Panc1 (cell line): ENCODE results near the gene ABCC4. TPM values are rescaled to one million over a fixed set of nuclear protein-coding genes. Genes with fewer than 3 reads are reported as not detected.

Experiments
- ATAC-seq: fragments of 200-7000 bp; cut with Tn5 transposase; 2 replicates; pipeline ENCODE4 v1.9.1; 2020; ENCODE audit warnings: mild to moderate bottlenecking, moderate library complexity
- BruUV-seq: library from RNA; stranded (reverse); fragments of 400-500 nt; replicated peaks from 2 replicates; lab custom pipeline; 2021; lab: Mats Ljungman, UMichigan
- CTCF ChIA-PET: fragments of 300-600 bp; sonication (Branson Sonifier 250); formaldehyde crosslinking; loops from one replicate; lab custom pipeline; 2022; ENCODE audit warnings: antibody characterized with exemption; lab: Charles Lee
- POLR2A ChIA-PET: fragments of 300-600 bp; sonication (Branson Sonifier 250); formaldehyde crosslinking; loops from one replicate; lab custom pipeline; 2022; ENCODE audit warnings: antibody characterized with exemption; lab: Charles Lee
- DNase-seq: peaks from one replicate; pipeline ENCODE4 v3.0.0-alpha.2; 2010; ENCODE audit warnings: low read depth, low spot score
- H3K27ac ChIP-seq: 2 replicates; pipeline ENCODE4 v1.5.1; 2011; ENCODE audit warnings: mild to moderate bottlenecking, low read length, inconsistent platforms
- H3K27me3 ChIP-seq: fragments of 200-500 bp; sonication (Bioruptor generic); 2 replicates; pipeline ENCODE4 v1.6.0; 2014; ENCODE audit warnings: low read length, inconsistent platforms; ENCODE audit not compliant: control insufficient read depth, insufficient read depth
- H3K36me3 ChIP-seq: fragments of 200-500 bp; sonication (Bioruptor generic); 2 replicates; pipeline ENCODE4 v1.5.1; 2014; ENCODE audit warnings: inconsistent platforms, mild to moderate bottlenecking, low read length, moderate library complexity; ENCODE audit not compliant: control insufficient read depth, insufficient read depth
- H3K4me1 ChIP-seq: 2 replicates; pipeline ENCODE4 v1.5.1; 2011; ENCODE audit warnings: inconsistent platforms, mild to moderate bottlenecking, low read length, moderate library complexity; ENCODE audit not compliant: control insufficient read depth, insufficient read depth
- H3K4me3 ChIP-seq, 2 experiments: 2 replicates each; pipeline ENCODE4 v1.5.1; 2011 to 2012; ENCODE audit warnings: low read depth in 2 of 2, low read length in 2 of 2, mild to moderate bottlenecking in 2 of 2, inconsistent platforms in 1 of 2, moderate library complexity in 1 of 2
- H3K9me3 ChIP-seq: fragments of 200-500 bp; sonication (Bioruptor generic); 2 replicates; pipeline ENCODE4 v1.5.1; 2014; ENCODE audit warnings: low read depth, mild to moderate bottlenecking, inconsistent platforms, low read length, moderate library complexity; ENCODE audit not compliant: control insufficient read depth, insufficient read depth
- POLR2AphosphoS5 ChIP-seq: IDR thresholded peaks from 2 replicates; pipeline ENCODE4 v1.6.1; 2012; ENCODE audit warnings: mild to moderate bottlenecking, low read depth, low read length, moderate library complexity
- SIN3A ChIP-seq: IDR thresholded peaks from 2 replicates; pipeline ENCODE4 v1.6.1; 2012; ENCODE audit warnings: low read depth, mild to moderate bottlenecking, low read length, moderate library complexity, borderline replicate concordance; ENCODE audit not compliant: insufficient read depth
- TCF7L2 ChIP-seq: IDR thresholded peaks from 2 replicates; pipeline ENCODE4 v1.6.1; 2011; ENCODE audit warnings: mild to moderate bottlenecking, low read depth, low read length, inconsistent platforms
- in situ Hi-C: cut with HindIII; loops from 2 replicates; pipeline ENCODE4 v1.10.0; 2016; ENCODE audit warnings: low sequenced_read_pairs, low pct_unique_long_range_greater_than_20kb
- intact Hi-C: fragments of 100-400 bp; cut with micrococcal nuclease; formaldehyde crosslinking; loops from one replicate; pipeline ENCODE4 v1.10.0; 2022; ENCODE audit not compliant: unreplicated experiment
- total RNA-seq: library from RNA; stranded (reverse); gene quantifications from one replicate; pipeline ENCODE4 v1.2.1, GENCODE V29; 2021; ENCODE audit not compliant: unreplicated experiment
- TF ChIP-seq, protein P1 (sequence below), 2 experiments: IDR thresholded peaks; 2 replicates each; pipeline ENCODE4 v1.6.1; 2011 to 2012; ENCODE audit warnings: low read depth in 2 of 2, control low read depth in 1 of 2, low read length in 1 of 2, mild to moderate bottlenecking in 1 of 2, moderate library complexity in 1 of 2; ENCODE audit not compliant: insufficient read depth in 1 of 2
- TF ChIP-seq, protein P2 (sequence below): fragments of 450-650 bp; IDR thresholded peaks from 2 replicates; pipeline ENCODE4 v1.5.1; 2017; ENCODE audit warnings: mild to moderate bottlenecking

ABCC4 gene
- total RNA-seq, 1 experiment from 2014 or later = 69.3 TPM

DNA sequence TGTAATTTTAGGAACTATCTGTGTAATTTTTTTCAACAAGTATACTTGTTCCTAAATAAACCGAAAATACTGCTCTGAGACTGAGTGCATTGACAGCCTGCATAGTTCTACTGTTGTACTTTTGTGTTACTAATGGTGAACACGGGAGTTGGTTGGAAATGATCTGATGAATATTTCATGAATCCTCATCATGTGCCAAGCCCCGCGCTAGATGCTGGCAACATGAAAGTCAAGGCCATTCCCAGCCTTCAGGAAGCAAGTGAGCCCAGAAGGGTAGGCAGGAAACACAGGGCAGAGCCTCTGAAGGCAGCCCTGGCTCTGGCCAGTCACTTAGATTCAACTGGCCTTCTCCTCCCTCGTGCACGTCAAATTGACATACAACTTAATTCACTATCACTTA is 106.1 kb downstream of the ABCC4 start:
- Histone ChIP-seq H3K9me3 (no peaks in the 10 kb centered on the region), H3K27me3 (no peaks in the 10 kb centered on the region), H3K36me3 (no peaks in the 10 kb centered on the region), H3K4me1 (peaks cover 18% of the 10 kb centered on the region), H3K4me3 (no peak overlapping the region), H3K27ac (peak overlapping the region; percentile 59; the same call in 1 of the 2 replicates)
- in situ Hi-C loops = no loop called here
- no TSS peak for BruUV-seq
- TF ChIP-seq TCF7L2 (no peak), POLR2AphosphoS5 (no peak), SIN3A (no peak)
- TF ChIP-seq, protein P1, sequence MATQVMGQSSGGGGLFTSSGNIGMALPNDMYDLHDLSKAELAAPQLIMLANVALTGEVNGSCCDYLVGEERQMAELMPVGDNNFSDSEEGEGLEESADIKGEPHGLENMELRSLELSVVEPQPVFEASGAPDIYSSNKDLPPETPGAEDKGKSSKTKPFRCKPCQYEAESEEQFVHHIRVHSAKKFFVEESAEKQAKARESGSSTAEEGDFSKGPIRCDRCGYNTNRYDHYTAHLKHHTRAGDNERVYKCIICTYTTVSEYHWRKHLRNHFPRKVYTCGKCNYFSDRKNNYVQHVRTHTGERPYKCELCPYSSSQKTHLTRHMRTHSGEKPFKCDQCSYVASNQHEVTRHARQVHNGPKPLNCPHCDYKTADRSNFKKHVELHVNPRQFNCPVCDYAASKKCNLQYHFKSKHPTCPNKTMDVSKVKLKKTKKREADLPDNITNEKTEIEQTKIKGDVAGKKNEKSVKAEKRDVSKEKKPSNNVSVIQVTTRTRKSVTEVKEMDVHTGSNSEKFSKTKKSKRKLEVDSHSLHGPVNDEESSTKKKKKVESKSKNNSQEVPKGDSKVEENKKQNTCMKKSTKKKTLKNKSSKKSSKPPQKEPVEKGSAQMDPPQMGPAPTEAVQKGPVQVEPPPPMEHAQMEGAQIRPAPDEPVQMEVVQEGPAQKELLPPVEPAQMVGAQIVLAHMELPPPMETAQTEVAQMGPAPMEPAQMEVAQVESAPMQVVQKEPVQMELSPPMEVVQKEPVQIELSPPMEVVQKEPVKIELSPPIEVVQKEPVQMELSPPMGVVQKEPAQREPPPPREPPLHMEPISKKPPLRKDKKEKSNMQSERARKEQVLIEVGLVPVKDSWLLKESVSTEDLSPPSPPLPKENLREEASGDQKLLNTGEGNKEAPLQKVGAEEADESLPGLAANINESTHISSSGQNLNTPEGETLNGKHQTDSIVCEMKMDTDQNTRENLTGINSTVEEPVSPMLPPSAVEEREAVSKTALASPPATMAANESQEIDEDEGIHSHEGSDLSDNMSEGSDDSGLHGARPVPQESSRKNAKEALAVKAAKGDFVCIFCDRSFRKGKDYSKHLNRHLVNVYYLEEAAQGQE (IDR thresholded peaks at IDR 0.05; ENCODE audit: insufficient read depth in 1 of 2, low read depth in 2 of 2, low read length in 1 of 2) = no peak
- TF ChIP-seq, protein P2, sequence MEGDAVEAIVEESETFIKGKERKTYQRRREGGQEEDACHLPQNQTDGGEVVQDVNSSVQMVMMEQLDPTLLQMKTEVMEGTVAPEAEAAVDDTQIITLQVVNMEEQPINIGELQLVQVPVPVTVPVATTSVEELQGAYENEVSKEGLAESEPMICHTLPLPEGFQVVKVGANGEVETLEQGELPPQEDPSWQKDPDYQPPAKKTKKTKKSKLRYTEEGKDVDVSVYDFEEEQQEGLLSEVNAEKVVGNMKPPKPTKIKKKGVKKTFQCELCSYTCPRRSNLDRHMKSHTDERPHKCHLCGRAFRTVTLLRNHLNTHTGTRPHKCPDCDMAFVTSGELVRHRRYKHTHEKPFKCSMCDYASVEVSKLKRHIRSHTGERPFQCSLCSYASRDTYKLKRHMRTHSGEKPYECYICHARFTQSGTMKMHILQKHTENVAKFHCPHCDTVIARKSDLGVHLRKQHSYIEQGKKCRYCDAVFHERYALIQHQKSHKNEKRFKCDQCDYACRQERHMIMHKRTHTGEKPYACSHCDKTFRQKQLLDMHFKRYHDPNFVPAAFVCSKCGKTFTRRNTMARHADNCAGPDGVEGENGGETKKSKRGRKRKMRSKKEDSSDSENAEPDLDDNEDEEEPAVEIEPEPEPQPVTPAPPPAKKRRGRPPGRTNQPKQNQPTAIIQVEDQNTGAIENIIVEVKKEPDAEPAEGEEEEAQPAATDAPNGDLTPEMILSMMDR = no peak
- POLR2A ChIA-PET = no interaction called here
- ATAC-seq (no peak), DNase-seq (no peak)
- intact Hi-C loops = no loop called here
- CTCF ChIA-PET = no interaction called here

DNA sequence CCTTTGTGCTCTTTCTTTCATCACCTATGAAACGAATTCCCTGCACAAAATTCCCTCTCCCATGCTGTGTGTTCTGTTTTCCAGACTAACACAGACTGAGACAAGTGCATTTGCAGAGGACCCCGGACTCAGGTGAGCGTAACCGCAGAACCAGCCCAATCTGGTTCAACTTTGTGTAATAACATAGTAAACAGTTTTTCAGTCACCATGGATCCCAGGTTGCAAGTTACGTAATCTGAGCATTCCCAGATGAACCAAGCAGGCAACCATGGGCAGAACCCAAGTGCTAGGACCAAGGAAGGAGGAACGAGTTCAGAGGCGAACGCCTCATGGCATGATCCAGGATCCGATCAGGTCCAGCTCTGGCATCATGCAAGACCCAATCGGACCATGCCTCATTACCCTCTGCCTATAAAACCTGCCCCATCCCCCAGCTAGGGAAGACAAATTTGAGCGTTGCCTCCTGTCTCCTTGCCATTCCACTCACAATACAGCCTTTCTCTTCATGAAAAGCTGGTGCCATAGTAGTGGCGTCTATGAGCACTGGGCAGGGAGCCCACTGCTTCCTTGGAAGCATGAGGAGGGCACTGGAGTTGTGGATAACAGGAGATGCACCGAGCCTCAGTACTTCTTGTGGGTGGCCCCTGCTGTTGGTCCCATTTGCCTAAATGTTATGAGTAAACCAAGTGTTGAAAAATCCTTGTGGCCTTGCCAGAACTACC is 107.6 kb downstream of the ABCC4 start:
- Histone ChIP-seq H3K27me3 (no peaks in the 10 kb centered on the region), H3K9me3 (no peaks in the 10 kb centered on the region), H3K4me3 (no peak overlapping the region), H3K27ac (peak overlapping the region; percentile 63), H3K4me1 (peaks cover 18% of the 10 kb centered on the region), H3K36me3 (no peaks in the 10 kb centered on the region)
- BruUV-seq = no TSS peak
- ChIA-PET POLR2A (no interaction called here), CTCF (interaction anchor here (2.3 kb wide), 1 partner anchor 211 kb away, joined by 10 read pairs; no protein-coding TSS in a partner anchor)
- in situ Hi-C loops (no loop called here), intact Hi-C loops (loop anchor here (5.0 kb wide), 2 partner anchors 104 to 284 kb away; no protein-coding TSS in a partner anchor)
- DNase-seq (no peak), ATAC-seq (no peak)
- TF ChIP-seq TCF7L2 = no peak

DNA sequence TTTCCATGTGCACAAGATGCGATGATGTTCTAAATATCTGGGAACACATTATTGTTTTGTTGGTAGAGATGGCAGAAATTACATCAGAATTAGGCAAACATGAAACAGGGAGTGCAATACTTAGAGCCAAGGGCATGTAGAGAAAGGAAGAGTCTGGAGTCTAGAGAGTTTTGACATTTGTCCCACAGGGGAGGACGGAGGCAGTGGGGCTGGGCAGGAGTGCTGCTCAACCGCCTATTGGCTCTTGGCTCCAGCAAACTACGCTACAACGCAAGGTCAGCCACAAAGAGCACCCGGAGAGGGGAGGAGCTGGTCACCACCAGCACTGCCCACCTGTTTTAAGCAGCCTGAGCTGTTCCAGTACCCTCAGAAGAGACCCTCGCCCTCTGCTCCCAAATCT is 108.3 kb downstream of the ABCC4 start:
- intact Hi-C loops = loop anchor here (5.0 kb wide), 2 partner anchors 104 to 284 kb away; no protein-coding TSS in a partner anchor

More for the DNA sequence above, 108.3 kb downstream of the ABCC4 start:
- Histone ChIP-seq H3K9me3 (no peaks in the 10 kb centered on the region), H3K27ac (peak overlapping the region; percentile 39), H3K27me3 (no peaks in the 10 kb centered on the region), H3K4me1 (peaks cover 18% of the 10 kb centered on the region), H3K4me3 (no peak overlapping the region), H3K36me3 (peaks cover 4% of the 10 kb centered on the region; the same call in 1 of the 2 replicates)
- POLR2A ChIA-PET = no interaction called here
- TF ChIP-seq TCF7L2 (no peak), POLR2AphosphoS5 (no peak), SIN3A (no peak)
- TF ChIP-seq, protein P1 (IDR thresholded peaks at IDR 0.05; ENCODE audit: insufficient read depth in 1 of 2, low read depth in 2 of 2, low read length in 1 of 2) = no peak
- TF ChIP-seq, protein P2 = no peak
- ATAC-seq (no peak), DNase-seq (no peak)
- CTCF ChIA-PET = interaction anchor here (0.6 to 2.3 kb wide), 2 partner anchors 20 to 212 kb away, joined by 4 to 10 read pairs; no protein-coding TSS in a partner anchor
- BruUV-seq = no TSS peak
- in situ Hi-C loops = no loop called here
